Gastroesophageal sphincter (tissue), 3 donors: Measurements from ENCODE around the gene AKAP12.

Experiments used
- POLR2A ChIP-seq, 2 donors: fragments of 450-650 bp; IDR thresholded peaks; one replicate each; pipeline ENCODE4 v1.6.1; 2017; ENCODE audit warnings: antibody characterized with exemption in 2 of 2, mild to moderate bottlenecking in 2 of 2, moderate library complexity in 1 of 2
- POLR2AphosphoS5 ChIP-seq: sonication (generic); formaldehyde crosslinking; IDR thresholded peaks from one replicate; pipeline ENCODE4 v1.6.1; 2017; ENCODE audit warnings: antibody characterized with exemption
- TF ChIP-seq, protein P1 (sequence below), 4 experiments: fragments of 200-600 bp in 2 of 4; fragments of 450-650 bp in 2 of 4; sonication (generic) in 1 of 4; IDR thresholded peaks; one replicate each; pipeline ENCODE4 v1.5.1; 2017 to 2019; ENCODE audit warnings: antibody characterized with exemption in 4 of 4, mild to moderate bottlenecking in 2 of 4, moderate library complexity in 2 of 4

GRCh38 chr6:151286214-151286613, 46.4 kb downstream of the AKAP12 start:
- TF ChIP-seq, protein P1, sequence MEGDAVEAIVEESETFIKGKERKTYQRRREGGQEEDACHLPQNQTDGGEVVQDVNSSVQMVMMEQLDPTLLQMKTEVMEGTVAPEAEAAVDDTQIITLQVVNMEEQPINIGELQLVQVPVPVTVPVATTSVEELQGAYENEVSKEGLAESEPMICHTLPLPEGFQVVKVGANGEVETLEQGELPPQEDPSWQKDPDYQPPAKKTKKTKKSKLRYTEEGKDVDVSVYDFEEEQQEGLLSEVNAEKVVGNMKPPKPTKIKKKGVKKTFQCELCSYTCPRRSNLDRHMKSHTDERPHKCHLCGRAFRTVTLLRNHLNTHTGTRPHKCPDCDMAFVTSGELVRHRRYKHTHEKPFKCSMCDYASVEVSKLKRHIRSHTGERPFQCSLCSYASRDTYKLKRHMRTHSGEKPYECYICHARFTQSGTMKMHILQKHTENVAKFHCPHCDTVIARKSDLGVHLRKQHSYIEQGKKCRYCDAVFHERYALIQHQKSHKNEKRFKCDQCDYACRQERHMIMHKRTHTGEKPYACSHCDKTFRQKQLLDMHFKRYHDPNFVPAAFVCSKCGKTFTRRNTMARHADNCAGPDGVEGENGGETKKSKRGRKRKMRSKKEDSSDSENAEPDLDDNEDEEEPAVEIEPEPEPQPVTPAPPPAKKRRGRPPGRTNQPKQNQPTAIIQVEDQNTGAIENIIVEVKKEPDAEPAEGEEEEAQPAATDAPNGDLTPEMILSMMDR (IDR thresholded peaks at IDR 0.05), result no peak
- TF ChIP-seq POLR2A (IDR thresholded peaks at IDR 0.05) (no peak), POLR2AphosphoS5 (no peak)
